Hypothalamus (tissue), 51 donors: Measurements from ENCODE around the gene DTNA.

Experiments used
- DNase-seq, 51 donors: peaks; one replicate each; lab custom pipeline; 2025; lab: John Stamatoyannopoulos, UW

The DTNA gene

DNA sequence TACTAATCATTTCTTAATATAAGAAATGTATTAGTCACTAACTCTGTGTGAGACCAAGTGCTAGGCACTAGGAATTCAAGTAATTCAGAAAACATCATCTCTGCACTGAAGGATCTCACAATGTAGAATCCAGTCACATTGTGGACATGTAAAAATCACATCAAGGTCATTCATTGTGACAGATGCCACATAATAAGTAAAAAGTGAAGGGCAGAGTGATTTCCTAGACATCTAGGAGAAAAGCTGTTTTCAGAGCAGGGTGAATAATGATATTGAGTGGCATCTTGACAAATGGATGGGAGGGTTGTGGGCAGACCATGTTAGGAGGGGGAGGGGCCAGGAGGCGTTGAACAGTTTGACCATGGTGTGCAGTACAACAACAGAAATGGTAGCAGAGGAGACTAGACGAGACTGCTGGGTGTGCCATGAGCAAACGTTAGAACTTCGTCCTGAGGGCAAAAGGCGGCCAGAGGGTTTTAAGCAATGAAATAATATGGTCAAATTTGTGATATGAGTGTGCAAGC, 93.8 kb downstream of the DTNA start:
- DNase-seq, result no peak

DNA sequence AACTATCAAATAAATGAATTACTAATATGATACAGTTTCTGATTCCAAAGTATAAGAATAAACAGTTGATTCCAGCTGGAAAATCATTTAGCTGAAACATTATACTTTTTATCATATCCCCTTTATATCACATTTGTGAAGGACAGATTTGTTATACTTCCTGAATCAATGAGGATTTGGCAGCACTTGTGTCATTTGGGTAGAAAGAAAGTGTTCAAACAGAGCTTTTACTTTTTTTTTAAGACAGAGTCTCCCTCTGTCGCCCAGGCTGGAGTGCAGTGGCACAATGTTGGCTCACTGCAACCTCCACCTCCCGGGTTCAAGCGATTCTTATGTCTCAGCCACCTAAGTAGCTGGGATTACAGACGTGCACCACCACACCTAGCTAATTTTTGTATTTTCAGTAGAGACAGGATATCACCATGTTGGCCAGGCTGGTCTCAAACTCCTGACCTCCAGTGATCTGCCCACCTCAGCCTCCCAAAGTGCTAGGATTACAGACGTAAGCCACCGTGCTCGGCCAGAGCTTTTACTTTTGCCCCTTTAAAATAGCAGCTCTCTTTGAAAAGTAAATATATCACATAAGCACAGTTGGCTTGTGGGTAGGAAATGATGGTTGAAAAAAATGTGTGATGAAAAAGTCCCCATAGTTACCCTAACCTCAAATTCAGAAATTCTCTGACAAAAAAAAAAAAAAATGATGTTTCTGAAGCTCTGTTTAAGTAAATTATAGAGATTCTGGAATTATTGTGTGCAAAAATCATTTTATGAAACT, 95.2 kb downstream of the DTNA start:
- no peak for DNase-seq

DNA sequence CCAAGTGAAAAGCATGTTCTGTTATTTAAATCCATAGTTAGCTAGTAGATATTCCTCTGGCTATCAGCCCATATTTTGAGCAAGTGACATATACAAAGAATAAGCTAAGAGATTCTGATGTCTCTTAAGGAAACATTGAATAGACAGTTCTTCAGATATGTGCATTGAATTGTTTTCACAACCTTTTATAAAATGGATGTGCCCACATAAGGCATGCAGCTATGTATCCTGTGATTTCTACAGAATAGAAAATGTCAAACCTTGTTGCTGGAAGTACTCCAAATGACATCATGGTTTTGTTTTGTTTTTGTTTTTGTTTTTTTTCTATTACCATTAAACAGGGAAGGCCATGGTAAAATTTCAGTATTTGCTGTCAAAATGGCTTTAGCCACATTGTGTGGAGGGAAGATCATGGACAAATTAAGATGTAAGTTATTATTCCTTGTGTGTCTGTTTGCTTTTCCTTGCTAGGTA, 95.8 kb downstream of the DTNA start:
- no peak for DNase-seq

DNA sequence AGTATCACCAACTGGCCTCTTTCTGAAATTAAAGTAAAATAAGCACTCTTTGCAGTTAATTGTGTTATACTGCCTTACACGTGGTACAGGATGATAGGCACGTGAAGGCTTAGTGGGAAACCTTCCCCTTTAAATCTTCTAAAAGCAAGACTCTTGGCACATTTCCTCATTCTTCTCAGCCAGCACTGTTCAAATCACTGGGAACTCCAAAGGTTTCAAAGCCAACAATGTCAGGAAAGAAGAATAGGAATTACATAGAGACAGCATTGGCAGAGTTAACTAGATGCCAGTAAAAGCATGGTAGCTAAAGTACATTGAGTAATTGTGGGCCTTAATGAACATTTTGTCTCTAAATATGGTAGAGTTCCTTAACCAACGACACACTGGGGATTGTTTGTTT, 96.4 kb downstream of the DTNA start:
- peak in 2 of 51 donors; percentile 25 to 31 for DNase-seq

DNA sequence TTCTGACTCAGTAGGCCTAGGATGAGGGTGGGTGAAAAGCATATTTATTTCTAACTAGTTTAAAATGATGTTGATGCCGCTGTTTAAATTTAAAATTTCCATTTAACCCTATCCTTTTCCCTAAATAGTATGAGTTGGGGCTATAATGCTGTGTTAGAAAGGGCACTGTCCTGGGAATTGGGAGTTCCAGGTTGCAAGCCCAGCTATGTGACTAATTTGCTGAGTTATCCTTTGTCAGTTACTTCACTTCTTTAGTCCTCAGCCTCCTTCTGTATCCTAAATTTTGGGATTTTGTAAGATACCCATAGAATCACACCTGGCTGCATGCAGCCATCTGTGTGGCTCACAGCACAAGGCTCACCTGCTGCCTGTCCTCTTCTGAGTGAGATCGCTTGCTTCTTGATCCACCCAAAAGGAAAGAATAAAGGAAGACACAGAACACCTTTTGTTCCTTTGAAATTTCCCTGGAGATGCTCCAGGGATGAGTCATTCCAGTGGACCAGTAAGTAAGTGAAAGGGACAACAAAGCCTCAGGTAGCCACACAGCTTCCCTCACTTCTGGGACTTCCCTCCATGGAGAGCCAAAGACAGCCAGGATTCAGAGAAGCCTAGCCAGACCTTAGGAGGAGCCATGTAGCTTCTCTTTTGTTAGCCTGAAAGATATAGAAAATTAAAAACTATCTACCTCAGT, 97.2 kb downstream of the DTNA start:
- no peak for DNase-seq

DNA sequence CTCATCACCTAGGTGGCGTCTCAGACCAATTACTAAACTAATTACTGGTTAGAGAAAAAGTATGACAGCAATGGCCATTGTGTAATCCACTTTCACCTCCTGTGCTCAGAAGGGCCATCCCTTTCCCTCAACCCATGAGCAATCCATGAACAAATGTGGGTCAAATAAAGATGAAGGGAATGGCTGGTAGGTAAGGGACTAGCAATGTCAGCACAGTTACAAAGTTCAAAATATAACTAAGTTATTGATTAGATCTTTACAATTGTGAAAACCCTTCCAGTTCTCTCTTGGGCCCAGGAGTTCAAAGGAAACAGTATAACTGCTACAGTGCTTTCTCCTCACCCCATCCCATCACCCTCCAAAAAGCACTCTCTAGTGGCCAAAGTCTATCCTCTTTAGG, 98.3 kb downstream of the DTNA start:
- DNase-seq, result no peak

DNA sequence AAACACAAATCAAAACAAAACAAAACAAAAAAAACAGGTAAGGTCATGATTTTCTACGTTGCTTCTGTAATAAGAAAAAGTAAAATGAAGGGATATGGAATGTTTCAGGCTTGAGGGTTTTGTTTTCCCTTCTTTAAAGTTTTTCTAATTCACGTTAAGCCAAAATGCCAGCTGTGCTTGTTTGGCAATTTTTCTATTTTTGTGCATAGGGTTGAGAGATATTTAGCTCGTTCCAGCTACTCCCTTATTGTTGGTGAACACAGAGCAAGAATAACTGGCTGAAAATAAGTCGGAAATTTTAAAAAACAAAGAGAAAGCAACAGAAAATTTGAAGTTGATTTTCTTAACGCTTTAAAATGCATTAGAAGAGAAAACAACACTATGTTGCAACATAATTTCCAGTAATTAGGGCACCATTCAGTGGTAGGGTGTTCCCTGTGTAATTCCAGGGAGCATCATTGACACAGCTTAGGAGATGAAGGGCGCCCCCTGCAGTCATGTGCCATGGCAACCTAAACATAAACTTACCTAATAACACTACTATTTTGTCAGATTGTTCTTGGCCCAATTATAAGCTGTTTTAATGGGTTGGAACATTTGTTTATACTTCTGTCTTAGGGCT, 99.5 kb downstream of the DTNA start:
- DNase-seq, result peak in 20 of 51 donors; percentile 11 to 54 (median 32)

DNA sequence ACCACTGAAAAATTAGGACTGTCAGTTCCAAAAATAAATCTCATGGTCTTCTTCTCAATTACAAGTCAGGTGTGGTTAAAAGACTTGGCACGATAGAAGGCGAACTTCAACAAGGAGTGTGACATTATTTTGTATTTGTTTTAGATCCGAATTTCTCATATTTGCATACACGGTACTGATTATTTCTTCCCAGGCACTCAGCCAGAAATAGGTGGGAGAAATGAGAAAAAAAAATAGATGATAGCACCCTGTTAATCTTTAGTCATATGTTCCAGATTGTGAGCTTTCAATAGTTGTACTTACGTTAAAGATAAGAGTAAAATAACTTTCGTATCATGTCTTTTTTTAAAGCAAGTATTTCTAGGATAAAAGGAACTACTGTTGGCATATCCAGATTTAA, 106.1 kb downstream of the DTNA start:
- DNase-seq, result no peak

DNA sequence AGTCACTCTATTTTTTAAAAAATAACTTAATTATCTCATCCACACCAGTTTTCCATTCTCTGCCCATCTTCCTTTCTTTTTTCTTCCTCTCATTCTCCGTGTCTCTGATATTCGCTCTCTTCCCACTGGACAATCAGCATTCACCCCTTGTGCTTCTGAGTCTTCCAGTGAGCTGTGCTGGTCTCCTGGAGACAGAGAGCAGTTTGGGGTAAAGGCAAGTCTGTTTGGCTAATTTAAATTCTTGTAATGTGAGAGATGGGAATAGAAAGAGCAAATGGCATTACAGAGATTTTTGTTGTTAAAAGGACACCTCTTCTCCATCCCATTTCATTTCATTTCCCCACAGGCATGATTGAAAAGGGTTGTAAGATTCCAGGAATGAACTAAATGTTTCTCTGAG, 107.5 kb downstream of the DTNA start:
- peak in 5 of 51 donors; percentile 14 to 43 (median 34) for DNase-seq

DNA sequence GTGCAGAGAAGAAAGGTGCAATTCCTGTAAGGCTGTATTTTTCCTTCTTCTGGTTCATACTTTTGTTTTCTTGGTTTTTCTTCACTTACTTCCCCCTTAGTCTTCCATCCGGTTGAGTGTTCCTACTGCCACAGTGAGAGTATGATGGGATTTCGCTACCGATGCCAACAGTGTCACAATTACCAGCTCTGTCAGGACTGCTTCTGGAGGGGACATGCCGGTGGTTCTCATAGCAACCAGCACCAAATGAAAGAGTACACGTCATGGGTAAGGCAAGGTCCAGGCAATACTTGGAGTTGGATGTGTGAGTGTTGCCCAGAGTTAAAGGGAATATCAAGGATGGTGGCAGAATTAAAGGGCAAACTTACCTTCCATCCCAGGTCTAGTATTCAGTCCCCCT, 108.0 kb downstream of the DTNA start:
- peak in 34 of 51 donors; percentile 13 to 79 (median 52) for DNase-seq

DNA sequence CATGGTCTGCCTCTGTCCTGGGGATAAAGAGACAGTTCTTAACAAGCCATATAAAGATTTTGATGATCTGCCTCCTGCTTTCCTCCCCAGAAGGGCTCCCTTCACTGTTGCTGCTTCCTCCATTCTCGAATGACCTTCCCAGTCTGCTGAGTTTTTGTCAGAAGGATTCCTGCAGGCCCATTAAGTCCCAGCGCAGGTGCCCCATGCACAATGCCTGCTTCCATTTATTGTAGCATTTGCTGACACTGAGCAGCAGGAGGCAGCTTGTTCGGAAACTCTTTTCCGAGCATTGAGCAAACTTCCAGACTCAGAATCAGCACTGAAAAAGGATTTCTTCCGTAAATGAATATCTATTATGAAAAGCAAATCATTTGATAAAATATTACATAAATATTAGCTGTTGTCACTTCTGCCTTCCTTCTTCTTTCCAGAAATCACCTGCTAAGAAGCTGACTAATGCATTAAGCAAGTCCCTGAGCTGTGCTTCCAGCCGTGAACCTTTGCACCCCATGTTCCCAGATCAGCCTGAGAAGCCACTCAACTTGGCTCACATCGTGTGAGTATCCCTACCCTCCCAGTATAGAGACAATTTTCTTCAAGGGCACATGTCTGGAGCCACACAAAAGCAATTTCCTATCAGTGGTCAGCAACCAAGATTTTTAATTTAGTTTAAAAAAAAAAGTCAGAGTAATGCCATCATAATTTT, 110.4 kb downstream of the DTNA start:
- peak in 1 of 51 donors; percentile 26 for DNase-seq

DNA sequence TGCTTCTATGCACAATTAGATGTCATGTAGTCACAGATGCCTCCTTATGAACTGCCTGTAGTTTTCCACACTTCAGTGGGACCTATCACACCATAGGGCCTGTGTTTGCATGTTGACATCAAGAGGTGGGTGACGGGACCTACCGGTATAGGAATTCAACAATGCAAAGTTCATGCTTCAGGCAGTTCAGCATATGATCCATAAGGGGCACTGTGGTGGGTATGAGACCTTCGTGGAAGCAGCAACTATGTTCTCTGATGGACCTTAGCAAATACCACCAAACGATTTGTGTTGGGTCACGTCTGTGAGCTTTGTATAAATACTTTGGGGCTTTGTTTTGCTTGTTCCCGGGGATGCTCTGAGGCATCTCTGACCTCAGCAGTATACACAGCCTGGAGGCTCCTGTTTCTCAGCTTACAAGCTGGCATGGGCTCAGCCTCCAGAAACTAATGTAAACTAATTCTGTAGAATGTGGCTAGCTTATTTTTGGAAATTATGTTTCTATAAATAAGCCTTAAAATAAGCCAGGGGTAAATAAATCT, 111.6 kb downstream of the DTNA start:
- no peak for DNase-seq

DNA sequence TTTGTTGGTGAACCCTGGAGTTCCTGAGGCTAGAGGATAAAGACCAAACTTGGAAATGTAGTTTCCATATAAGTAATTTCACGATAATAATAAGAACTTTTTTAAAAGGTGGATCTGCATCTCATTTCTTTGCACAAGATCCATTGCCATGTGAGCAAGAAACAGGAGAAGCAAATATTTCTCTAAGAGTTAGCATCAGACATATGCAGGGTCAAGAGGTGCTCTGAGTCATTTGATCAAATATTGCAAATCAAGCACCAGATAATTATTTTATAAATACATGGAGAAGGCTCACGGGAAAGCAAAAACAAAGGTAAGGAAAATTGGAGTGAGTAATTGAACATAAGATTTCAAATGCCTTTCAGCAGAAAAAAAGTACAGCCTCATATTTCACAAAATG, 118.0 kb downstream of the DTNA start:
- DNase-seq, result no peak

DNA sequence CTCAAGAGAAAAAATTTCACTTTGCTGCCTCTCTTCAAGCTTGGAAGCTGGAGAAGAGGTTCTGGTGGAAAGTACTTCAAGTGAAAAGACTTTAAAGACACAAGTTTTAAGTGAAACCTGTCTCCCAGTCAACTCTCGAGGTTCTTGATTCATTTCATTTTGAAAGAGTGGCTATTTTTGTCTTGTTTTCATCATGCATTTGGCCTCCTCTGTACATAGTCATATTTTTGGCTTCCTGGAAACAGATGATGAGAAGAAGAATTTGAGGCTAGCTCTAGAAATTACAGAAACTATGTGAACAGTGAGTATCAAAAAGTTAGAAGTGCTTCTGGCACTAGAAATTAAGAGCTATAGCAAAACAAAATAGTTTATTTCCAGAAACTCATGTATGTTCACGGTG, 124.8 kb downstream of the DTNA start:
- no peak for DNase-seq

DNA sequence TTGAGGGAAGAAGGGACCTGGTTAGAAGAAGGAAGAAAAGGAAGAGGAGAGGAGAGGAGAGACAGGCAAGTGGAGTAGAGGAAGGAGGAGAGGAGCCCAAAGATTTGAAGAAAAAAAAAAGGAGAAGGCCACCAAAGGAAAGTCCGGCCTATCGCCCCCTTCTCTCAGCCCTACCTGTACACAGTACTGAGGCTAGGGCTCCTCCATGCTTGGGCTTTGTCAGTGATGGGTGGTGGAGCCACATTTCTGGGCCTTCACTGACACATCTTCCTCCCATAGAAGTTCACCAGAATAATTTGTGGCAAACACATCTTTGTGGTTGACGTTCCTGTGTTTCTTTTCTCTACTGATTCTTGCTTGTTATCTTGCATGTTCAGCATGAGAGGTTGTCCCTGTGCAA, 125.4 kb downstream of the DTNA start:
- DNase-seq, result no peak

DNA sequence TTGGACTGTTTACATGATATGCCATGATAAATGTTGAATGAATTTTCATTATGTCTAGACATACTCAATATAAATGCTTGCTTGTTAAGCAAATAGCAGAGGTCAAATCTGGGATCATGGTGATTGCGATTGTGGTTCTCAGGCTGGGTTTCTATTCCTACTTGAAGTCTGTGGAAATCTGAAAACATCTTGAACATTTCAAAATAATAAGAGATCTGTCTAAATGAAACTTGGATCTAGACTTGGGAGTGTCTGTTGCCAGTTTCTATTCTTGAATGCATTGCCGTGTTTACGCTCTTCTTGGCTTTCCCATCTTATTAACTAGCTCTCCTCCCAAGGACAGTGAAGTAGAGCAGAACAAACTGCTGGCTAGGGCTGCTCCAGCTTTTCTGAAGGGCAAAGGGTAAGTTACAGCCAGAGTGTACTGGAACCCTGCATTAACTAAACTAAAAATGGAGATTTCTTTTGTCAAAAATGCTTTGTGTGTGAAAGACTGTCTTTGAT, 127.7 kb downstream of the DTNA start:
- DNase-seq, result peak in 4 of 51 donors; percentile 9 to 55 (median 20)

DNA sequence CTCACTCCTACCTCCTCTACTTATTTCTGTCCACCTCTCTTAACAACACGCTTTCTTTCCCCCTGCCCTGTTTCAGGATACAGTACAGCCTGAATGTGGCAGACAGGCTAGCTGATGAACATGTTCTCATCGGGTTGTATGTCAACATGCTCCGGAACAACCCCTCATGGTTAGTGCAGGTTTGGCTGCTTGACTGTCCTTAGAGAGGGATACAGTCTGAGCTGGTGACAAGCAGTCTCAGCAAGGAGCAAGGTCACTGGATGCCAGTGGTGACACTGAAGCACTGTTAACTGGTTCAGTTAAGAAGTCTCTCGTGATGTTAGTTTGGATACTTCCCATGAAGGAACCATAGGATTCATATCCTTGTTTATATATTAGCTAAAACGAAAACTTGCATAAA, 128.6 kb downstream of the DTNA start:
- DNase-seq, result no peak

DNA sequence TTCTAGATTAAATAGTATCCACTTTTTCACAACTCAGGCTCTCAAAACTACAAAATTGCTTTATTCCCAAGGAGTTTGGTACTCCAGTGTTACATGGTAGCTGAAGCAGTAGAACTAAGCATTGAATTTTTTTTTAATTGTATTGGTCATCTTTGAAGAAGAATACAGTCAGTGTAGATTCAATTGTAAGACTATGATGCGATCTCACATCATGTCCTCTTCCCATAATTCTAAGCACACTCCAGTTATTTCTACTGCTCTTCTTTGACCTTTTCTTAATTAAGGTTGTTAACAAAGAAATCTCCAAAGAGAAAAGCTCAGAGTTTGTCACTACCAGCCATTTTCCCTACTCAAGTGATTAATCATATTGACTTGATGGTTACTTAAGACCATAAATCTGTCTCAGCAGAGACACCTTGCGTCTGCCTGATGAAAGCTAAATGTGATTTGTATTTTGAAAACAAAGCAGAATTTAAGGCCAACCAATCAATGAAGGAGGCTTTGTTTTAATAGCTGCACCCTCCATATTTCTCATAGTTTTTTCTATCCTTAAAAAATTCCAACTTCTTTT, 130.2 kb downstream of the DTNA start:
- DNase-seq, result no peak

DNA sequence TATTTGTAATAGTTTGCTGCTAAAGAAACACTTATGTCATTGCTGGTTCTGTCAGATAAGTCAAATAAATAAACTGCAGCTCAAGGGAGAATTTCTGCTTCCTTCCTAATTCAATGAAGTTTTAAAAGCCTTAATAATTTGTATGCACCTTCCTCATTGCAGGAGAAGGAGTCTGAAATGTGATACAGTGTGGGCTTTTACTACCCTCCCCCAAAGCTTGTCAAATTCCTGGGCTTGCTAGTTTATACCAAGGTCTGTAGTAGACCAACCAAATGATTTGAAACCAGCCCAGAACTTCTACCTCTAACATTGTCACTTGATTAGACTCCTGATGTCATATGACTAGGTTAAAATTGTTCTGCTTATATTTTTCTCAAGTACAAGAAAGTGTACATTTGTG, 131.8 kb downstream of the DTNA start:
- DNase-seq, result no peak

DNA sequence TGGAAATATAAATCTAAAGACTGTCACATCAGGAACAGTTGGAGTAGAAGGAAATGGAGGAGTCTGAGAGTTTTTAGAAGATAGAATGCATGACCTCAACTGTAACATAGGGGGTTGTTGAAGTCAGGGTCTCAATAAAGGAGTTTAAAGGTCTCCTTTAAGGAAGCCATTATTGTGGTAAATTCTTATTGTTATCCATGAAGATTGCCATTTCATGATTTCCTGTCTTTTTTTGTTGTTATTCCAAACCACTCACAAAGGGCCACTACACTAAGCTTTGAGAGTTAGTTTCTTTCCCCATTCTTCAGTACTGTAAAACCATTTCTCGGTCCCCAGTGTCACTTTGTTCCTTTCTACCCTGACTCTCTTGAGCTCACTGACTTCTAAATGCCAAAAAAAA, 134.0 kb downstream of the DTNA start:
- DNase-seq, result no peak
